Ovary (tissue), 3 donors: ENCODE data around the gene DCLRE1A.

Experiments
- EP300 ChIP-seq: sonication (generic); formaldehyde crosslinking; IDR thresholded peaks from one replicate; pipeline ENCODE4 v1.6.1; 2017; ENCODE audit warnings: antibody characterized with exemption
- POLR2A ChIP-seq: fragments of 450-650 bp; IDR thresholded peaks from one replicate; pipeline ENCODE4 v1.6.1; 2017; ENCODE audit warnings: antibody characterized with exemption, mild to moderate bottlenecking, moderate library complexity
- TF ChIP-seq, protein P1 (sequence below), 3 donors: fragments of 450-650 bp in 2 of 3; fragments of 200-600 bp in 1 of 3; IDR thresholded peaks; one replicate each; pipeline versions ENCODE4 v1.5.1 to v1.8.0; 2016 to 2022; ENCODE audit warnings: antibody characterized with exemption in 3 of 3, mild to moderate bottlenecking in 1 of 3
- donor health status: DM: no; HTN: no; CAD: no.

DNA sequence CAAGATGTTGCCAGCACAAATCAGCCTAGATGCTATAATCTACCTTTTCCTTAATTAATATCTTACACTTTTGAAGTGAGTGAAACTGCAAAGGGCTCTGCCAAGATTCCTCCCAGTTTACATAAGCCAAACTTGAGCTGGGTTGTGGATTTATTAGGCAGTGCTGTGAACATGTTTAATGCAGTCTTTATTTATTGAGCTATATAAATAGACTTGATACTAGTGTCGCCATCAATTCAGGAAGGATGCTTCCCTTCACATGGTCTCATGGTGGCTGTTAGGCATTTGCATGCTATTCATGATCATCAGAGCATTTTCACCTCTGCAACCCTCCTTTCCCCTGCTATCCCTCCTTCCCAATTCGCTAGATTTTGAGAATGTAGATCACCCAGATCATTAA lies 62.2 kb downstream of the DCLRE1A start:
- TF ChIP-seq, protein P1, sequence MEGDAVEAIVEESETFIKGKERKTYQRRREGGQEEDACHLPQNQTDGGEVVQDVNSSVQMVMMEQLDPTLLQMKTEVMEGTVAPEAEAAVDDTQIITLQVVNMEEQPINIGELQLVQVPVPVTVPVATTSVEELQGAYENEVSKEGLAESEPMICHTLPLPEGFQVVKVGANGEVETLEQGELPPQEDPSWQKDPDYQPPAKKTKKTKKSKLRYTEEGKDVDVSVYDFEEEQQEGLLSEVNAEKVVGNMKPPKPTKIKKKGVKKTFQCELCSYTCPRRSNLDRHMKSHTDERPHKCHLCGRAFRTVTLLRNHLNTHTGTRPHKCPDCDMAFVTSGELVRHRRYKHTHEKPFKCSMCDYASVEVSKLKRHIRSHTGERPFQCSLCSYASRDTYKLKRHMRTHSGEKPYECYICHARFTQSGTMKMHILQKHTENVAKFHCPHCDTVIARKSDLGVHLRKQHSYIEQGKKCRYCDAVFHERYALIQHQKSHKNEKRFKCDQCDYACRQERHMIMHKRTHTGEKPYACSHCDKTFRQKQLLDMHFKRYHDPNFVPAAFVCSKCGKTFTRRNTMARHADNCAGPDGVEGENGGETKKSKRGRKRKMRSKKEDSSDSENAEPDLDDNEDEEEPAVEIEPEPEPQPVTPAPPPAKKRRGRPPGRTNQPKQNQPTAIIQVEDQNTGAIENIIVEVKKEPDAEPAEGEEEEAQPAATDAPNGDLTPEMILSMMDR (IDR thresholded peaks at IDR 0.05) = no peak
- TF ChIP-seq POLR2A = no peak
- no peak for TF ChIP-seq EP300
